ENCODE measurements around the gene TCOF1.

Gene TCOF1

GRCh38 chr5:150315245-150315644 lies 42.3 kb upstream of the TCOF1 start:
- Histone ChIP-seq H3K4me1 (ENCODE audit: low read length) (no peaks in the 10 kb centered on the region), H3K9me3 (ENCODE audit: insufficient read depth, low read length) (no peaks in the 10 kb centered on the region), H2AFZ (ENCODE audit: low read depth, low read length) (no peak overlapping the region), H3K27me3 (ENCODE audit: low read depth, low read length) (peaks cover 5% of the 10 kb centered on the region; the same call in 1 of the 2 replicates), H3K79me2 (ENCODE audit: low read length) (no peaks in the 10 kb centered on the region), H3K36me3 (replicated peaks; ENCODE audit: low read depth, low read length) (no peaks in the 10 kb centered on the region), H3K9ac (ENCODE audit: low read length) (no peak overlapping the region), H4K20me1 (ENCODE audit: insufficient read depth, low read length) (no peaks in the 10 kb centered on the region), H3K4me3 (ENCODE audit: low read length) (no peak overlapping the region), H3K27ac (ENCODE audit: low read length) (no peak overlapping the region), H3K4me2 (ENCODE audit: low read length) (no peak overlapping the region)
- TF ChIP-seq CTCF (IDR thresholded peaks at IDR 0.05; ENCODE audit: low read depth, low read length): no peak
- TF ChIP-seq EZH2phosphoT487 (IDR thresholded peaks at IDR 0.05; ENCODE audit: low read depth): no peak

GRCh38 chr5:150316320-150316719 lies 41.2 kb upstream of the TCOF1 start:
- H3K27ac ChIP-seq (ENCODE audit: low read length): no peak overlapping the region
- no peak overlapping the region for H2AFZ ChIP-seq (ENCODE audit: low read depth, low read length)
- H3K4me2 ChIP-seq (ENCODE audit: low read length): no peak overlapping the region
- H3K36me3 ChIP-seq (replicated peaks; ENCODE audit: low read depth, low read length): no peaks in the 10 kb centered on the region
- TF ChIP-seq EZH2phosphoT487 (IDR thresholded peaks at IDR 0.05; ENCODE audit: low read depth) (no peak), CTCF (IDR thresholded peaks at IDR 0.05; ENCODE audit: low read depth, low read length) (no peak)
- H3K27me3 ChIP-seq (ENCODE audit: low read depth, low read length): no peaks in the 10 kb centered on the region; the same call in 1 of the 2 replicates
- no peaks in the 10 kb centered on the region for H3K9me3 ChIP-seq (ENCODE audit: insufficient read depth, low read length)
- no peak overlapping the region for H3K4me3 ChIP-seq (ENCODE audit: low read length)
- H3K79me2 ChIP-seq (ENCODE audit: low read length): no peaks in the 10 kb centered on the region
- no peaks in the 10 kb centered on the region for H4K20me1 ChIP-seq (ENCODE audit: insufficient read depth, low read length)
- no peaks in the 10 kb centered on the region for H3K4me1 ChIP-seq (ENCODE audit: low read length)
- H3K9ac ChIP-seq (ENCODE audit: low read length): no peak overlapping the region

- Histone ChIP-seq H3K4me1 (ENCODE audit: low read length) (no peaks in the 10 kb centered on the region), H3K4me3 (ENCODE audit: low read length) (no peak overlapping the region), H3K79me2 (ENCODE audit: low read length) (no peaks in the 10 kb centered on the region), H3K27ac (ENCODE audit: low read length) (no peak overlapping the region), H3K36me3 (replicated peaks; ENCODE audit: low read depth, low read length) (no peaks in the 10 kb centered on the region), H3K27me3 (ENCODE audit: low read depth, low read length) (no peaks in the 10 kb centered on the region), H3K9ac (ENCODE audit: low read length) (no peak overlapping the region), H4K20me1 (ENCODE audit: insufficient read depth, low read length) (no peaks in the 10 kb centered on the region), H3K4me2 (ENCODE audit: low read length) (no peak overlapping the region), H3K9me3 (ENCODE audit: insufficient read depth, low read length) (no peaks in the 10 kb centered on the region), H2AFZ (ENCODE audit: low read depth, low read length) (no peak overlapping the region)
- TF ChIP-seq EZH2phosphoT487 (IDR thresholded peaks at IDR 0.05; ENCODE audit: low read depth) (no peak), CTCF (IDR thresholded peaks at IDR 0.05; ENCODE audit: low read depth, low read length) (no peak)
Measured at GRCh38 chr5:150317048-150318003, 40.2 kb upstream of the TCOF1 start.

DNA sequence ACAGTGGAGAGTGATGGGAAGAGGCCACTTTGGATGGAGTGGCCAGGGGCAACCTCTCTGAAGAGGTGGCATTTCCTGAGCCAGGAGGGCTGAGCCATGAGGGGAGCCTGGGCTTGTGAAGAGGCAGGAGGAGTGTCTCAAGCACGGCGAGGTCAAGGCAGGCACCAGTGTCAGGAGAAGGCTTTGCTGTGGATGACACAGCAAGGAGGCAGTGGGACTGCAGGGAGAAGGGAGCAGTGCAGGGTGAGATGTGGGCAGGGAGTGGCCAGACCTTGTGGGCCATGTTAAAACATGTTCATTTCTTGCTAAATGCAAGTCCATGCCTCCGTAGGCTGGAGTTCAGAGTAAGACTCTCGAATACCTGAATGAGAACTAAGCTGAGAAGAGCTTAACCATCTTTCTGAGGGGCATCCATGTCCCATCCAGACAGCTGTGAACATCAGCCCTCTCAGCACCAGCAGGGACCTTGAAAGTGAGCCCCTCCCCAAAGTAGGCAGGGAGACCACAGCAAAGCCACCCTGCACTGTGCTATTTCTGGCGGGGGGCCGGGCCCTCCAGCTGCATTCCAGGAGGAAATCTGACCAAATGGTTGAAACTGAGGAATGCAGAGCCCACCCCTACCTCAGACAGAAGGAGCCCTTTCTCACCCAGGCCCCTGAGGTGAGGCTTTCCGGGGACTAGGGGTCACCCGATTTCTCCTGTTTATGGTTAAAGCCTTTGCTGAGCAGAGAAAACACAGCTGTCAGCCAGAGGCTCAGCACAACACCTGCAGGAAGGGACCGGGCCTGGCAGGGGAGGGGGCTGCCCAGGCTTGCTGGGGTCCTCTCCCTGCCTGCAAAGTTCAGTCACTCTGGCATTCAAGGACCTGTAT lies 38.6 kb upstream of the TCOF1 start:
- no peaks in the 10 kb centered on the region for H4K20me1 ChIP-seq (ENCODE audit: insufficient read depth, low read length)
- no peak overlapping the region for H3K4me3 ChIP-seq (ENCODE audit: low read length)
- no peak overlapping the region for H3K27ac ChIP-seq (ENCODE audit: low read length)
- no peaks in the 10 kb centered on the region for H3K79me2 ChIP-seq (ENCODE audit: low read length)
- no peak overlapping the region for H3K4me2 ChIP-seq (ENCODE audit: low read length)
- no peak overlapping the region for H3K9ac ChIP-seq (ENCODE audit: low read length)
- no peaks in the 10 kb centered on the region for H3K9me3 ChIP-seq (ENCODE audit: insufficient read depth, low read length)
- no peaks in the 10 kb centered on the region for H3K36me3 ChIP-seq (replicated peaks; ENCODE audit: low read depth, low read length)
- H2AFZ ChIP-seq (ENCODE audit: low read depth, low read length): no peak overlapping the region
- TF ChIP-seq CTCF (IDR thresholded peaks at IDR 0.05; ENCODE audit: low read depth, low read length) (no peak), EZH2phosphoT487 (IDR thresholded peaks at IDR 0.05; ENCODE audit: low read depth) (no peak)
- no peaks in the 10 kb centered on the region for H3K27me3 ChIP-seq (ENCODE audit: low read depth, low read length)
- no peaks in the 10 kb centered on the region for H3K4me1 ChIP-seq (ENCODE audit: low read length)

All from OCI-LY3 (cell line).